ENCODE results near the gene MPG.
"Not testable (repeated sequence)": the region's sequence is repeated elsewhere in the genome, so short reads cannot be mapped to it uniquely, and the experiment has no call there.

MPG gene

DNA sequence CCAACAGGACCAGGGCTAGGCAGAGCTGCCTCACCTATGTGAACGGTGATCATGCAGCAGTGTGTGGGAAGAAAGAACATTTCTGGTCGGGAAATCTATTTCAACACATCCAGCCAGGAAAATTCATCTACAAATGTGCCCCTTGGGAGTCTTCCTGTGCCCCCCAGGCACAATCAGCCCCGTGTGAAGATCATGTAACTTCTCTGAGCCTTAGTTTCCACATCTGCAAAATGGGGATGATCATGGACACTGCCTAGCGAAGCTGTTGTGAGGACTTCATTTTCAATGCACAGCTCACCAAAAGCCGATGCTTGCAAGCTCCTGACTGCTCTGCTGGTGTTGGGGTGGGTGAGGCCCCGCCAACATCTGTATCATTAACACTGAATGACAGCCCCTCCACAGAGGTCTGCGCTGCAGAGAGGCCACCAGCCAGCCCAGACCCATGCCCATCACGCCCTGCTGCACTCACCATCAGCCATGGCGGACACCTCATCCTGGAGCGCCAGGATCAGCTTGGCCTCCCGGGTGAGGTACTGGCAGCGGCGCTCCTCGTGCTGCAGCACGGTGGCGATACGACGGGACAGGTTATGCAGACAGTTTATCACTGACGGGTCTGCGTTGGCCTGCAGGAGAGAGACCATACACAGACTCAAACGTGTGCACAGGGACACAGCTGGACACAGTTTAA, 34.3 kb downstream of the MPG start:
- no peak for DNase-seq (ENCODE audit: low read depth, low spot score)

GRCh38 chr16:114327-114726, 36.3 kb downstream of the MPG start:
- no peak for DNase-seq (ENCODE audit: low read depth, low spot score)

DNA sequence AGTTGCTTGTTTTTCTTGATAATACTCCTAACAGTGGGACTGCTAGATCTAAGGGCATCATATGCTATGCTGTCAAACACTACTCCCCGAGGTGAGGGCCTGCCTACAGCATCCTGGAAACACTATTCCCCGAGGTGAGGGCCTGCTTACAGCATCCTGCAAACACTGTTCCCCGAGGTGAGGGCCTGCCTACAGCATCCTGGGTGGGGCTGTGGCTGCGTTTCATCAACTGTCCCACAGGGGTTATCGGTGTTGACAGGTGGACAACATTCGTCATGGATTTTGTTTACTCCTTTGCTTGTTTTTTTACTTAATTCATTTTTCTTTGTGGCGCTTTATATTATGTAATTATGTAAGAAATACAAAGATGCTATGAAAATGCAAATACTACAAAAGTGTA, 38.0 kb downstream of the MPG start:
- no peak for DNase-seq (ENCODE audit: low read depth, low spot score)

GRCh38 chr16:117379-118365, 39.6 kb downstream of the MPG start:
- no peak for DNase-seq (ENCODE audit: low read depth, low spot score)

DNA sequence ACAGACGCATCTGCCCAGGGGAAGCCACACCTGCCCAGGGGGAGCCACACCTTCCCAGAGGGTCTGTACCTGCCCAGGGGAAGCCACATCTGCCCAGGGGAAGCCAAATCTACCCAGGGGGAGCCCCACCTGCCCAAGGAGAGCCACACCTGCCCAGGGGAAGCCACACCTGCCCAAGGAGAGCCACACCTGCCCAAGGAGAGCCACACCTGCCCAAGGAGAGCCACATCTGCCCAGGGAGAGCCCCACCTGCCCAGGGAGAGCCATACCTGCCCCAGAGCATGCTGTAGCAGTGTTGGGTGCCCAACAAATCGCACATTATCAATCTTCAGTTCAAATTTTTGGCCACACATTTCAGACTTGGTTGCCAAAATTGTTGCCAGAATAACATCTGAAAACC, 40.8 kb downstream of the MPG start:
- no peak for DNase-seq (ENCODE audit: low read depth, low spot score)

DNA sequence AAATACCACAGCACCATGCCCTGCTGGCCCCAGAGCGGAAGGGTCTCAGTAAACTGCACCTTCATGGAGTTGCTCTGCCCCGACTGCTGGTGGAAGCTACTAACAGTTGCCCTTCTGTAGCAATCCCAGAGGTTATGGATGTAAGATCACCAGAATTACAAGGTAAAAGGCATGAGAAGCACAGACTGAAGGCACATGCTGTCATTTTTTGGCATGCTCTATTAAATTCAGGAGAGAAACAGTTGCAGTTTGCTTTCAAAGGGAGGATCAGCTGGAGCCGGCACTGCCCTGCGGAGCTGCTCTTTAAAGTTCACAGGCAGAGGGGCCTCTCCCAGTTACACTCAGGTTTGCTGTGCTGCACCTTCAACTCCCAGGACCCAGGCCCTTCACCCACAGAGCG, 41.3 kb downstream of the MPG start:
- no peak for DNase-seq (ENCODE audit: low read depth, low spot score)

GRCh38 chr16:119835-120491, 41.9 kb downstream of the MPG start:
- no peak for DNase-seq (ENCODE audit: low read depth, low spot score)

GRCh38 chr16:120756-121155, 42.7 kb downstream of the MPG start:
- no peak for DNase-seq (ENCODE audit: low read depth, low spot score)

GRCh38 chr16:122361-122760, 44.3 kb downstream of the MPG start:
- no peak for DNase-seq (ENCODE audit: low read depth, low spot score)

DNA sequence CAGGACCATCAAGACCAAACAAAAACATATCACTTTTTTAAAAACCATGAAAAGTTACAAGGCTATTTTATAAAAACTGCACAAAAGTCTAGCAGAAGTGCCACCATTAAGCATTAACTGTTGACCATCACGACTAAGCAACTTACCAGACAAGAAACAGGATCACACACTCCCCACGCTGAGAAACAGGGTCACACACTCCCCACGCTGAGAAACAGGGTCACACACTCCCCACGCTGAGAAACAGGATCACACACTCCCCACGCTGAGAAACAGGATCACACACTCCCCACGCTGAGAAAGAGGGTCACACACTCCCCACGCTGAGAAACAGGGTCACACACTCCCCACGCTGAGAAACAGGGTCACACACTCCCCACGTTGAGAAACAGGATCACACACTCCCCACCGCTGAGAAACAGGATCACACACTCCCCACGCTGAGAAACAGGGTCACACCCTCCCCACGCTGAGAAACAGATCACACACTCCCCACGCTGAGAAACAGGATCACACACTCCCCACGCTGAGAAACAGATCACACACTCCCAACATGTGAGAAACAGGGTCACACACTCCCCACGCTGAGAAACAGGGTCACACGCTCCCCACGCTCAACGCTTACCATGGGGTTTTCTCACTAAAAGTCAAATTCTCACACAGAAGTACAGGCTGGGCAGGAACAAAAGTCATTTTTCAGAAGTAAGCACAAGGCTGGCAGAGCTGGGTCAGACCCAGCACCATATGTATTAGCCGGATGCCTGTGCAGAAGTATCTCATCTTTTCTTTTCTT, 45.7 kb downstream of the MPG start:
- DNase-seq (ENCODE audit: low read depth, low spot score): not testable (repeated sequence)

DNA sequence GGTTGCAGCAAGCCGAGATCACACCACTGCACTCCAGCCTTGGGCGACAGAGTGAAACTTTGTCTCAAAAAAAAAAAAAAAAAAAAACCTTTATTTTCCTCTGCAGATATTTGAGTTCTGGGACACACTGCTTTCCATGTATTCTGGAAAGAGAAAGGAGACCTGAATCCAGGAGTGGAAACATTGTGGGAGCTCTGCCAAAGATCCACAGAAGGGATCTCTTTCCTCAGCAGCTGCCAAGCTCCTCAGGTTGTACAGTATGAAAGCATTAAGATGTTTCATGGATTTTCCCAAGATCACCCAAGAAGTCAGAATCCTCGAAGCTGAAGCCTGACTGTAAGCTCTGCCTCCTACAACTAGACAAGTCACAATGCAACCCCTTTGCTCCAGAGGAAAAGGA, 47.0 kb downstream of the MPG start:
- DNase-seq (ENCODE audit: low read depth, low spot score): no peak

GRCh38 chr16:129075-129474, 51.0 kb downstream of the MPG start:
- DNase-seq (ENCODE audit: low read depth, low spot score): no peak

DNA sequence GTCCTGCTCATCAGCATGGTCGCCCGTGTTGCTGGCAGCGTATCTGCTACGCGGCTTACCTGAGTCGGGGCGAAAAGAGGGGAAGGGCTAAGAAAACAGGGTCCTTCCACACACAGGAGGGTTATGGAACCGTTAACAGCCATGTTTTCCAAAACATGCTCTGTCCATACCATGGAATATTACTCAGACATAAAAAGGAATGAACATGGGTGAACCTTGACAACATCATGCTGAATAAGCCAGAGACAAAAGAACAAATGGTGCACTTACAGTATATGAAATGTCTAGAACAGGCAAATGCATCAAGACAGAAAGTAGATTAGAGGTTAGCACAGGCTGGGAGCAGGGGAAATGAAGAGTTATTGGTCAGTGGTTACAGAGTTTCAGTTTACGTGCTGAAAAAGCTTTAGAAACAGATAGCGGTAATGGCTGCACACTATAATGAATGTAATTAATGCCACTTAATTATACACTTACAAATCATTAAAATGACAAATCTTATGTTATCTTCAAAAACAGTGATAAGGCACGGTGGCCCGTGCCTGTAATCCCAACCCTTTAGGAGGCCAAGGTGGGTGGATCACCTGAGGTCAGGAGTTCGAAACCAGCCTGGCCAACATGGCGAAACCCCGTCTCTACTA, 52.6 kb downstream of the MPG start:
- no peak for DNase-seq (ENCODE audit: low read depth, low spot score)

- DNase-seq (ENCODE audit: low read depth, low spot score): no peak
These were observed 54.1 kb downstream of the MPG start for GRCh38 chr16:132120-132519.

DNA sequence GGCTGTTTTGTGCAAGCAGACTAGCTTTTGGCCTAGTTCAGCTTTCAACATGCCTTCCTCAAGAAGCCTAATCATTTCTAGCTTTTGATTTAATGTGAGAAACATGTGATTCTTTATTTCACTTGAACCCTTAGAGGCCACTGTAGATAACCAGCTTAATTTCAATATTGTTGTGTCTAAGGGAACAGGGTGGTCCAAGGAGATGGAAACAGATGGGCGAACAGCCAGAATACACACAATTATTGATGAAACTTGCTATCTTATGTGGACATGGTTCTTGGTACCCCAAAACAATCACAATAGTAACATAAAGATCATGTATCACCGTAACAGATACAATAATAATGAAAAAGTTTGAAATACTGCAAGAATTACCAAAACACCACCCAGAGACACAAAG, 55.7 kb downstream of the MPG start:
- DNase-seq (ENCODE audit: low read depth, low spot score): no peak

All from iPS DF 19.7 (cell line).